GM12874 (cell line): ENCODE results near the gene FAM227B.

Experiments used
- TF ChIP-seq, protein P1 (sequence below): IDR thresholded peaks from 2 replicates; pipeline ENCODE4 v1.5.1; 2011; ENCODE audit warnings: low read depth, mild to moderate bottlenecking, control low read depth, low read length, moderate library complexity; ENCODE audit not compliant: insufficient read depth

Gene FAM227B

DNA sequence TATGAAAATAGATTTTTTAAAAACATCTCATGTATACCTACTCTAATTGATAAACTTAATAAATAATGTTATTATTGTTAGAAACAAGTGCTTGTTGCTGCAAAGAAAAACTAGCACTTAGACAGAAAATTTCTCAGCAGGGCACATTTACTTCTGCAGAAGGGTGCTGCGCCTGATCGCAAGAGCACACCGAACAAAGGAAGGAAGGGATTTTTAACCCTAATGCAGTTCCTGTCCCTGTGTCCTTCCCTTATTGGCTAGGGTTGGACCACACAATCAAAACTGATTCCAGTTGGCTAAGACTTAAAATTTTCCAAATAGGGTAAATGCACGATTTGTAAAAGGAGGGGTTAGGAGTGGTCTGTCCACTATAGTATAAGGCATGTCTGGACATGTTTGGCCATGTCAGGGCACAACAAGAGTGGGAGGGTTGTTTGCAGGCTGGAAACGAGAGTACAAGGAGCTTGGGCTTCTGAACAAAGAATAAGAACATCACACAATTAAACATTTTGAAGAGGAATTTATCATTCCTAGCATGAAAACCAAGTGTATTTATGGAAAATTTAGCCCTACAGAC is 4.9 kb upstream of the FAM227B start:
- TF ChIP-seq, protein P1, sequence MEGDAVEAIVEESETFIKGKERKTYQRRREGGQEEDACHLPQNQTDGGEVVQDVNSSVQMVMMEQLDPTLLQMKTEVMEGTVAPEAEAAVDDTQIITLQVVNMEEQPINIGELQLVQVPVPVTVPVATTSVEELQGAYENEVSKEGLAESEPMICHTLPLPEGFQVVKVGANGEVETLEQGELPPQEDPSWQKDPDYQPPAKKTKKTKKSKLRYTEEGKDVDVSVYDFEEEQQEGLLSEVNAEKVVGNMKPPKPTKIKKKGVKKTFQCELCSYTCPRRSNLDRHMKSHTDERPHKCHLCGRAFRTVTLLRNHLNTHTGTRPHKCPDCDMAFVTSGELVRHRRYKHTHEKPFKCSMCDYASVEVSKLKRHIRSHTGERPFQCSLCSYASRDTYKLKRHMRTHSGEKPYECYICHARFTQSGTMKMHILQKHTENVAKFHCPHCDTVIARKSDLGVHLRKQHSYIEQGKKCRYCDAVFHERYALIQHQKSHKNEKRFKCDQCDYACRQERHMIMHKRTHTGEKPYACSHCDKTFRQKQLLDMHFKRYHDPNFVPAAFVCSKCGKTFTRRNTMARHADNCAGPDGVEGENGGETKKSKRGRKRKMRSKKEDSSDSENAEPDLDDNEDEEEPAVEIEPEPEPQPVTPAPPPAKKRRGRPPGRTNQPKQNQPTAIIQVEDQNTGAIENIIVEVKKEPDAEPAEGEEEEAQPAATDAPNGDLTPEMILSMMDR = no peak

DNA sequence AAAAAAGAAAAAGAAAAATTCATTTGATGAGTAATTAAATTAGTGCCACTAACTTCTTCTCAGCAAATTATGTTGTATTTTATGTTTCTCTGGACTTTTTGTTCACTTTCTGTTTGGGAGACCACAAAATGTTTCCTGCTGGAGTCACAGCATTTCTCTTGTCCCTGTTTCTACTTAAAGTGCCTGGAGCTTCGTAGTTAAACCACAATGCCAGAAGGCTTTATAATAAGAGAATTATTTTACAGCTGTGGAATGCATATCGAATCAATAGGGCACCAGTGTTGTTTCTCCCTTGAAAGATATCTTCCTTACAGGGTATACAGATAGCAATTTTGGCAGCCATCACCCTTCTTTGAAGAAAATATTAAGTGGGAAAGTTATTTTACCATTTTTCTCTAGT is 3.4 kb upstream of the FAM227B start:
- TF ChIP-seq, protein P1 = no peak

DNA sequence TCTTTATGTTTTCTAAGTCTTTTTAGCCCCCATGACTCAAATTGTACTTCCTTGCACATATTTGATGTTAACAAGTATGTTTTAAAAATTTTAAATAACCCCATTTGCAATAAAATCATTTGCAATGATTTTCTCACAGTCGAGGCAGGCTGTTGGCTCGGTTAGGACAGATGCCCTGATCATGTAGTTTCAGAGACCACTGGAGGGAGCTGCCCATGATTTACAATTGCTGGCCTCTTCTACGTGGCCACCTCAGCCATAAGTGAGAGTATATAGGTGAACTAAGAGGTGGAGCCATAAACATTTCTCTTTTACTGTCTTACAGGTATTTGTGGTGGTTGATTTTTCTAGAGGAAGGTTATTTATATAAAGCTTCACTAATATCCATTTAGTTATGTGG is 1.9 kb upstream of the FAM227B start:
- TF ChIP-seq, protein P1 = no peak

DNA sequence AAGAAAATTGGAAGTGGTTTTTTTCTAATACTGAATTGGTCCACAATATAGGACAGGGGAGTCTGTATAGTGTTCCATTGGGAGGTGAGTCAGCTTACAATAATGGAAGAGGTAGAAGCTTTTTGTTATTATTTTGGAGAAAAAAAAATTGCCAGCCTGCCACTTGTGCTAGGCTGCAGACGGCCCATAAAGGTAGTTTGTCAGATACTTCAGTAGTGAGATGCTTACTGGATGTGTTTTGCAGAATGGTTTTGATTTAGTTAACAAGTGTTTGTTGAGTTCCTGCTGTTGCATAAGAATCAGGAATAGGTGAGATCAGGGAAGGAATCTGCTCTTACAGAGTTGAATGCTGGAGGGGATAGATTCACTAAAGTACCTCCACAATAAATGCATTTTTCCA is 1.3 kb upstream of the FAM227B start:
- TF ChIP-seq, protein P1 = no peak

DNA sequence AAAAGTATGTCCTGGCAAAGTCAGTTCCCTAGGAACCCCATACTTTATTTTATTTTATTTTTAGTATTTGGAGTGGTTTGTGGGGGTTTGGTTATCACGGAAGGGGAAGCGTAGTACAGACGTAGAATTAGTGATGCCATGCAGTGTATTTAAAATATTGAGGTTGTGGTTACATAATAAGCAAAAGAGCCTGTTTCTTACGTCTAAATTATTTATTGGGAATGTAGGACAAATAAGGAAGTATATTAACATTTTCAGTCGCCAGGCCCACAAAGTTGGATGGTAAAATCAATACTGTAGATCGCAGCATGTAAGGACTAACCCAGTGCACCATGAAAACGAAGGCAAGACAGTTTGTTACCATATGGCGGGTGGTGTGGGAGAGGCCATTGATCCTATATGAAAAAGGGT is 788 bp upstream of the FAM227B start:
- TF ChIP-seq, protein P1 = no peak

DNA sequence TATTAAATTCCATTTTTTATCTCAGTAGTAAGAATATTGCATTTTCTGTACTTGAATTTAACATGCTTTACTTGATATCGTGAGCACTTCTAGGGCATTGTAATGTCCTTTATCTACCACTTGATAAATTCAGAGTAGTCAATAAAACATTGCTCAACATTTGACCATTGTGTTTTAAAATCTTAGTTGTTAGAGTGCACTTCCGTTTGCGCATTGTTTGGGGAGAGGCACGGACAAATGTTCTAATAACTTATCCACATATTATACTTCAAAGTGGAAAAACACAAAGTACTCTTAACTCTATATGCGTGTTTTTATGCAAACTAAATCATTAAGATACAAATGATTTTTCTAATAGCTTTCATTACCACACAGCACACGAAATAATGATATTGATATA is 419 bp downstream of the FAM227B start:
- TF ChIP-seq, protein P1 = no peak

DNA sequence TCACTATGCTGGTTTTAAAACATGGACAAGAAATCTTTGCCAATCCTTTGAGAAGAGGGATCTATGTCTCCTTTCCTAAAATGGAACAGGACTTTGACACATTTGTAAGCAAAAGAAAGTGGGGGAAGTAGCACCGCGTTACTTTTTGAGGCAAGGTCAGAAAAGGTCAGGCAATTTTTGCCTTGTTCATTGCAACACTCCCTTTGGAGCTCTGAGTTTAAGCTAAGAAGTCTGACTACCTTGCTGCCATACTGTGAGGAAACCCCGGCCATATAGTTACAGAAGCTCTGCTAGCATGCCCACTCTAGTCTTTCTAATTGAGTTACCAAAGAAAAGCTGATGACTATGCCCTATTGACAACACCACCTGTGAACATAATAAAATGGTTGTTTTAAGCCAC is 1.4 kb downstream of the FAM227B start:
- TF ChIP-seq, protein P1 = no peak
